ENCODE results near the gene MRFAP1L1.

- TF ChIP-seq CTCF (IDR thresholded peaks at IDR 0.05) (no peak), EZH2 (IDR thresholded peaks at IDR 0.05) (no peak), EZH2phosphoT487 (IDR thresholded peaks at IDR 0.05) (no peak)
Measured at GRCh38 chr4:6686104-6686787, 23.4 kb downstream of the MRFAP1L1 start.

Measured in neural progenitor cell (in vitro differentiated cells).